HCT116 (cell line): ENCODE measurements around the gene PLCB1.

Experiments
- CEBPB ChIP-seq: IDR thresholded peaks from 2 replicates; pipeline ENCODE4 v1.6.1; 2012; ENCODE audit warnings: low read depth
- CTCF ChIP-seq, 3 experiments: fragments of 200-600 bp in 1 of 3; sonication (generic) in 1 of 3; IDR thresholded peaks in 2 of 3; conservative IDR thresholded peaks in 1 of 3; 2 replicates each; pipeline ENCODE4 v1.5.1; 2012 to 2017; ENCODE audit warnings: low read depth in 2 of 3, low read length in 2 of 3, antibody characterized with exemption in 1 of 3, borderline replicate concordance in 1 of 3, control low read depth in 1 of 3, mild to moderate bottlenecking in 1 of 3, mixed read lengths in 1 of 3, mixed run types in 1 of 3, moderate library complexity in 1 of 3; ENCODE audit not compliant: insufficient read depth in 1 of 3
- EGR1 ChIP-seq: IDR thresholded peaks from 2 replicates; pipeline ENCODE4 v1.6.1; 2012; ENCODE audit warnings: low read depth
- EZH2 ChIP-seq: fragments of 200-600 bp; sonication (generic); IDR thresholded peaks from 2 replicates; pipeline ENCODE4 v1.6.1; 2017; ENCODE audit warnings: antibody characterized with exemption, mixed run types
- EZH2phosphoT487 ChIP-seq: fragments of 200-600 bp; IDR thresholded peaks from 2 replicates; pipeline ENCODE4 v1.6.1; 2018; ENCODE audit warnings: antibody characterized with exemption, borderline replicate concordance
- JUND ChIP-seq: IDR thresholded peaks from 2 replicates; pipeline ENCODE4 v1.6.1; 2012
- POLR2A ChIP-seq: IDR thresholded peaks from 2 replicates; pipeline ENCODE4 v1.7.0; 2011; ENCODE audit warnings: borderline replicate concordance; ENCODE audit not compliant: insufficient read depth, insufficient read length; ENCODE audit errors: extremely low read depth
- POLR2AphosphoS5 ChIP-seq: IDR thresholded peaks from 2 replicates; pipeline ENCODE4 v1.6.1; 2011; ENCODE audit warnings: mild to moderate bottlenecking, low read depth, low read length, moderate library complexity
- RAD21 ChIP-seq: IDR thresholded peaks from 2 replicates; pipeline ENCODE4 v1.6.1; 2012; ENCODE audit warnings: low read depth, mild to moderate bottlenecking
- SP1 ChIP-seq: IDR thresholded peaks from 2 replicates; pipeline ENCODE4 v1.6.1; 2012; ENCODE audit warnings: low read depth
- SRF ChIP-seq: IDR thresholded peaks from 2 replicates; pipeline ENCODE4 v1.6.1; 2012; ENCODE audit warnings: low read depth
- TCF7L2 ChIP-seq: IDR thresholded peaks from 2 replicates; pipeline ENCODE4 v1.7.0; 2011; ENCODE audit warnings: borderline replicate concordance, inconsistent platforms; ENCODE audit not compliant: insufficient read depth, insufficient read length; ENCODE audit errors: extremely low read depth
- YY1 ChIP-seq: IDR thresholded peaks from 2 replicates; pipeline ENCODE4 v1.6.1; 2011; ENCODE audit warnings: low read length, low read depth, moderate library complexity, mild to moderate bottlenecking; ENCODE audit not compliant: insufficient replicate concordance; ENCODE audit errors: extremely low read depth
- TF ChIP-seq, protein P1 (sequence below): IDR thresholded peaks from 2 replicates; pipeline ENCODE4 v1.6.1; 2011; ENCODE audit warnings: mild to moderate bottlenecking, low read length, moderate library complexity; ENCODE audit not compliant: insufficient replicate concordance; ENCODE audit errors: extremely low read depth

GRCh38 chr20:8573686-8574085, 441.6 kb downstream of the PLCB1 start:
- TF ChIP-seq CEBPB (no peak), EZH2 (no peak), EZH2phosphoT487 (no peak), SRF (no peak), YY1 (no peak), POLR2A (no peak), CTCF (IDR thresholded peaks at IDR 0.05 in 2 of 3, conservative IDR thresholded peaks at IDR 0.05 in 1 of 3; ENCODE audit: borderline replicate concordance in 1 of 3, insufficient read depth in 1 of 3, low read depth in 2 of 3, low read length in 2 of 3) (no peak), POLR2AphosphoS5 (no peak), RAD21 (no peak), TCF7L2 (no peak), SP1 (no peak), EGR1 (no peak), JUND (no peak)
- TF ChIP-seq, protein P1, sequence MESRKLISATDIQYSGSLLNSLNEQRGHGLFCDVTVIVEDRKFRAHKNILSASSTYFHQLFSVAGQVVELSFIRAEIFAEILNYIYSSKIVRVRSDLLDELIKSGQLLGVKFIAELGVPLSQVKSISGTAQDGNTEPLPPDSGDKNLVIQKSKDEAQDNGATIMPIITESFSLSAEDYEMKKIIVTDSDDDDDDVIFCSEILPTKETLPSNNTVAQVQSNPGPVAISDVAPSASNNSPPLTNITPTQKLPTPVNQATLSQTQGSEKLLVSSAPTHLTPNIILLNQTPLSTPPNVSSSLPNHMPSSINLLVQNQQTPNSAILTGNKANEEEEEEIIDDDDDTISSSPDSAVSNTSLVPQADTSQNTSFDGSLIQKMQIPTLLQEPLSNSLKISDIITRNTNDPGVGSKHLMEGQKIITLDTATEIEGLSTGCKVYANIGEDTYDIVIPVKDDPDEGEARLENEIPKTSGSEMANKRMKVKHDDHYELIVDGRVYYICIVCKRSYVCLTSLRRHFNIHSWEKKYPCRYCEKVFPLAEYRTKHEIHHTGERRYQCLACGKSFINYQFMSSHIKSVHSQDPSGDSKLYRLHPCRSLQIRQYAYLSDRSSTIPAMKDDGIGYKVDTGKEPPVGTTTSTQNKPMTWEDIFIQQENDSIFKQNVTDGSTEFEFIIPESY: no peak
